ENCODE measurements around the gene SH3GLB1. TPM values are rescaled to one million over a fixed set of nuclear protein-coding genes. Genes with fewer than 3 reads are reported as not detected.

The SH3GLB1 gene
- polyA plus RNA-seq, 1 donor from 2014 or later: 42.1 TPM

- no peak overlapping the region for H3K4me3 Mint-ChIP-seq
Observed at GRCh38 chr1:86774305-86775295, 70.2 kb downstream of the SH3GLB1 start.

GRCh38 chr1:86775395-86775794 lies 71.0 kb downstream of the SH3GLB1 start:
- no peak overlapping the region for H3K27ac Mint-ChIP-seq
- no peaks in the 10 kb centered on the region for H3K9me3 Mint-ChIP-seq

More at GRCh38 chr1:86774305-86775295, 70.2 kb downstream of the SH3GLB1 start:
- H3K36me3 Mint-ChIP-seq: no peaks in the 10 kb centered on the region
- no peaks in the 10 kb centered on the region for H3K9me3 Mint-ChIP-seq
- peaks cover 11 to 25% (median 14%) of the 10 kb centered on the region in 3 donors for H3K4me1 Mint-ChIP-seq
- H3K27me3 Mint-ChIP-seq: no peaks in the 10 kb centered on the region
- H3K27ac Mint-ChIP-seq: peak overlapping the region in 1 of 3 donors; percentile 74

GRCh38 chr1:86776108-86776507 lies 71.7 kb downstream of the SH3GLB1 start:
- Mint-ChIP-seq H3K4me1 (peaks cover 11 to 25% (median 14%) of the 10 kb centered on the region in 3 donors), H3K9me3 (peaks cover 0 to 2% (median 0%) of the 10 kb centered on the region in 3 donors), H3K4me3 (no peak overlapping the region), H3K36me3 (no peaks in the 10 kb centered on the region), H3K27ac (no peak overlapping the region), H3K27me3 (no peaks in the 10 kb centered on the region)

More at GRCh38 chr1:86775395-86775794, 71.0 kb downstream of the SH3GLB1 start:
- Mint-ChIP-seq H3K36me3 (no peaks in the 10 kb centered on the region), H3K4me1 (peaks cover 11 to 25% (median 14%) of the 10 kb centered on the region in 3 donors), H3K4me3 (no peak overlapping the region), H3K27me3 (no peaks in the 10 kb centered on the region)

- peaks cover 8 to 18% (median 13%) of the 10 kb centered on the region in 3 donors for H3K4me1 Mint-ChIP-seq
- H3K27me3 Mint-ChIP-seq: no peaks in the 10 kb centered on the region
- H3K27ac Mint-ChIP-seq: peak overlapping the region in 1 of 3 donors; percentile 47
- no peak overlapping the region for H3K4me3 Mint-ChIP-seq
- H3K9me3 Mint-ChIP-seq: peaks cover 0 to 8% (median 2%) of the 10 kb centered on the region in 3 donors
- H3K36me3 Mint-ChIP-seq: no peaks in the 10 kb centered on the region
Observed at GRCh38 chr1:86778569-86779239, 74.3 kb downstream of the SH3GLB1 start.

GRCh38 chr1:86779308-86780191 lies 75.2 kb downstream of the SH3GLB1 start:
- Mint-ChIP-seq H3K27ac (peak overlapping the region in 1 of 3 donors; percentile 47), H3K36me3 (no peaks in the 10 kb centered on the region), H3K27me3 (no peaks in the 10 kb centered on the region), H3K9me3 (peaks cover 0 to 8% (median 2%) of the 10 kb centered on the region in 3 donors), H3K4me1 (peaks cover under 1 to 10% (median 5%) of the 10 kb centered on the region in 3 donors), H3K4me3 (no peak overlapping the region)

GRCh38 chr1:86782482-86782881 lies 78.1 kb downstream of the SH3GLB1 start:
- Mint-ChIP-seq H3K27ac (no peak overlapping the region), H3K36me3 (no peaks in the 10 kb centered on the region), H3K9me3 (peaks cover 0 to 8% (median 6%) of the 10 kb centered on the region in 3 donors), H3K27me3 (no peaks in the 10 kb centered on the region), H3K4me3 (no peak overlapping the region), H3K4me1 (peaks cover under 1 to 3% (median 1%) of the 10 kb centered on the region in 3 donors)

GRCh38 chr1:86787621-86788020 lies 83.2 kb downstream of the SH3GLB1 start:
- Mint-ChIP-seq H3K36me3 (no peaks in the 10 kb centered on the region), H3K9me3 (peaks cover 0 to 4% (median 0%) of the 10 kb centered on the region in 3 donors), H3K4me3 (no peak overlapping the region), H3K27ac (no peak overlapping the region), H3K27me3 (no peaks in the 10 kb centered on the region), H3K4me1 (peaks cover 5 to 18% (median 11%) of the 10 kb centered on the region in 3 donors)

- Mint-ChIP-seq H3K36me3 (no peaks in the 10 kb centered on the region), H3K9me3 (peaks cover 0 to 4% (median 0%) of the 10 kb centered on the region in 3 donors)
Observed at GRCh38 chr1:86788300-86789206, 84.2 kb downstream of the SH3GLB1 start.

GRCh38 chr1:86795316-86795715 lies 90.9 kb downstream of the SH3GLB1 start:
- Mint-ChIP-seq H3K4me3 (no peak overlapping the region), H3K27ac (no peak overlapping the region), H3K4me1 (peaks cover 20 to 23% (median 22%) of the 10 kb centered on the region in 3 donors), H3K27me3 (no peaks in the 10 kb centered on the region), H3K9me3 (no peaks in the 10 kb centered on the region), H3K36me3 (no peaks in the 10 kb centered on the region)

More at GRCh38 chr1:86788300-86789206, 84.2 kb downstream of the SH3GLB1 start:
- H3K27me3 Mint-ChIP-seq: no peaks in the 10 kb centered on the region
- H3K4me1 Mint-ChIP-seq: peaks cover 5 to 18% (median 11%) of the 10 kb centered on the region in 3 donors
- H3K4me3 Mint-ChIP-seq: no peak overlapping the region
- H3K27ac Mint-ChIP-seq: no peak overlapping the region

Other genes starting within 250 kb of the SH3GLB1 start
- not detected for gene CLCA1, start 235.6 kb upstream of the SH3GLB1 start, polyA plus RNA-seq
- 0.16 TPM for gene CLCA4, start 157.5 kb upstream of the SH3GLB1 start, polyA plus RNA-seq
- 378 TPM for gene SELENOF, start 209.6 kb downstream of the SH3GLB1 start, polyA plus RNA-seq
- 7.2 TPM for gene HS2ST1, start 210.1 kb downstream of the SH3GLB1 start, polyA plus RNA-seq

Data from IgD-negative memory B cell (primary cell).